ENCODE measurements around the gene SRGAP2B. TPM values are rescaled to one million over a fixed set of nuclear protein-coding genes. Genes with fewer than 3 reads are reported as not detected.
"Not testable (repeated sequence)": the region's sequence is repeated elsewhere in the genome, so short reads cannot be mapped to it uniquely, and the experiment has no call there.

The SRGAP2B gene
- total RNA-seq = 10 to 100 TPM in 2 of 3 donors, 1 to 10 TPM in 1; 10.0 to 11.0 (median 10.8) TPM

DNA sequence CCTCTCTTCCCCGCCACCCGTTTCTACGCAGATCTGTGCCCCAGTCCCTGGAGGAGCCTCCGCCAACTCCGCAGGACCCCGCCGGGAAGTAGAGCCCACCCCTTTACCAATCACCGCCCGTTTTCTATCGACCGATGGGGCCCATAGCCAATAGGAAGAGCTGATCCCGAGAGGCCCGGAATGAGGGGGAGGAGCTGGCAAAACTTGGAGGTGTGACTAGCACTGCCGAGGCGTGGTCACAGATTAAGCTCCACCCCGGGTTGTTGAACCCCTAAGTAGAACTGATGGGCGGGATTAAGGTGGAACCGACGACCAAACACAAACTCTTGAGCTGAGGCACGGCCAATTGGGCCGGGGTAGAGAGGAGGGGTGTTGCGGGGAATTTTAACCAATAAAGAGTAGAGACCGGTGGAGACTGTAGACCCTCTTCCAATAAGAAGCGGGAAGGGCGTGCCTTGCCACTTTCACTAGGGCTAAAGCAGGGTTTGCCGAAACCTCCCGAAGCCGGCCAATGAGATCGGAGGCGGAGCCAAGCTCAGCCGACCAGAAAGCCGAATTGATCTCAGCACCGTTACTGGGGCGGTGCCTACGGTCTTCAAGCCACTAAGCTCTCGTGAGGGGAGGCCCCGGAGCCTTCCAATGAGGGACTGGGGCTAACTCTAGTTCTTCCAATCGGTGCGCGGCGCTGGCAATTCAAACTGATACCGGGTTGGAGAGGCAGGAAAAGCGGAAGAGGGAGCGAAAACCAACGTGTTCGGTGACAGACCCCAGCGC, at the start of gene SRGAP2B, which contains the start of gene FAM72D:
SRGAP2B (minus strand) TSS at position 45 of the 774 bp plus-strand sequence. CDS start 2,427 bp downstream, outside the sequence.
FAM72D (plus strand) TSS at position 691 of the 774 bp plus-strand sequence. CDS start 874 bp downstream, outside the sequence.
- DNase-seq; H3K36me3 Mint-ChIP-seq (ENCODE audit: insufficient read depth); H3K4me1 Mint-ChIP-seq (ENCODE audit: low read depth); H3K27me3 Mint-ChIP-seq (ENCODE audit: low read depth); H3K9me3 Mint-ChIP-seq: not testable (repeated sequence)
- ATAC-seq = peak; percentile 84 to 86
- H3K4me3 Mint-ChIP-seq = peak within 1 kb of the TSS; percentile 88

DNA sequence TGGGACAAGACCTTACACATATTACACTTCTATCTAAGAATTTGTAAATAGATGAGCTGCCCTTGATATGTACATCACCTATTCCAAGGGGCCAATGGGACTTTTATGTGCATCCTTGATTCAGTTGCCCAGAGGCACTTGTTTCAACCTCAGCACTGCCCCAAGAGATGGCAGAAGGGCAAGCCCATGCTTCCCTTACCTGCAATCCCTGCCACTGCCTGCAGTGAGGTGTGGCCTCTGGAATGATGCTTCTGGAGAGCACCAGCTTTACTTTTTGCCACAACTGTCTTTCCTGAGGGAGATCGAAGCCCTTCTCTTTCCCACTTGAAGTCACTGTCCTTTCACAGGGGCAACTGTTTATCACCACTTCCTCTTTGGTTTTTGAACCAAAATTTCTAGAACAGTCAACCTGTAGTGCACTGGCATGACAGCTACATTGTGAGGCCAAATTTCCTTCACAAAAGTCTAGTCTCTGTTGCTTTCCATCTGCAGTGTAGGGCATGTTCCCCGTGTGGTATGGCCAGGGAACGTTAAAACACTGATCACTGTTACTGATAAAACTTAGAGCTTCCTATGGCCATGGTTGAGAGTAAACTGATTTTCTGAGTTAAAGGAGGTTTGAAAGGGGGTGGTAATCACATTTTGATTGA, 49.3 kb upstream of the SRGAP2B start:
- H3K36me3 Mint-ChIP-seq (ENCODE audit: insufficient read depth); H3K27me3 Mint-ChIP-seq (ENCODE audit: low read depth); ATAC-seq; H3K4me3 Mint-ChIP-seq; H3K9me3 Mint-ChIP-seq; H3K4me1 Mint-ChIP-seq (ENCODE audit: low read depth); DNase-seq: not testable (repeated sequence)

- H3K36me3 Mint-ChIP-seq (ENCODE audit: insufficient read depth); H3K4me1 Mint-ChIP-seq (ENCODE audit: low read depth); ATAC-seq; H3K4me3 Mint-ChIP-seq; H3K27me3 Mint-ChIP-seq (ENCODE audit: low read depth); DNase-seq; H3K9me3 Mint-ChIP-seq: not testable (repeated sequence)
These were observed 45.4 kb upstream of the SRGAP2B start for GRCh38 chr1:145140549-145140948.

GRCh38 chr1:145134476-145134875, 39.3 kb upstream of the SRGAP2B start:
- H3K36me3 Mint-ChIP-seq (ENCODE audit: insufficient read depth); H3K9me3 Mint-ChIP-seq; H3K27me3 Mint-ChIP-seq (ENCODE audit: low read depth); H3K4me3 Mint-ChIP-seq; ATAC-seq; H3K4me1 Mint-ChIP-seq (ENCODE audit: low read depth); DNase-seq: not testable (repeated sequence)

DNA sequence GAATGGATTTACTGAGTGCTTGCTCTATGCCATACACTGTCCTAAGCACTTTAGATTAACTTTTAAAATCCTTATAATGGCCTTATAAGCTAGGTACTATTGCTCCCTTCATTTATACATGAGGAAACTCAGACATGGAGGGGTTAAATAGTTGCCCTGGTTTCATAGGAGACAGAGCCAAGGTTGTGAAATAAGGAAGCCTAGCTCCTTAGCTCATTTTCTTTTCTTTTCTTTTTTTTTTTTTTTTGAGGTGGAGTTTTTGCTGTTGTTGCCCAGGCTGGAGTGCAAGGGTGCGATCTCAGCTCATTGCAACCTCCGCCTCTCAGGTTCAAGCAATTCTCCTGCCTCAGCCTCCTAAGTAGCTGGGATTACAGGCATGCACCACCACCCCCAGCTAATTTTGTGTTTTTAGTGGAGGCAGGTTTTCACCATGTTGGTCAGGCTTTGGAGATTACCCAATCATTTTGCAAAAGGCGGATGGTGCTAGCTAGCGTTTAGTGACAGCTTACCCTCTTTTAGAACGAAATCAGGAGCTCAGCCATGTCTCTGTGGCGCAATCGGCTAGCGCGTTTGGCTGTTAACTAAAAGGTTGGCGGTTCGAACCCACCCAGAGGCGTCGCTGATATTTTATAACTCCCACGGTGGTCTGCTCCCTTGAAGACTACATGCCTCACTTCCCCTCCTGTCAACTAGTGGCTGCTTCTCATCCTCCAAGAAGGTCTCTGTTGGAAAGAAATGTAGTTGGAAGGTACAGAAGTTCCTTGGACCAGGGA, 33.8 kb upstream of the SRGAP2B start:
- not testable (repeated sequence) for H3K36me3 Mint-ChIP-seq (ENCODE audit: insufficient read depth); ATAC-seq; H3K27me3 Mint-ChIP-seq (ENCODE audit: low read depth); DNase-seq; H3K9me3 Mint-ChIP-seq; H3K4me3 Mint-ChIP-seq; H3K4me1 Mint-ChIP-seq (ENCODE audit: low read depth)

DNA sequence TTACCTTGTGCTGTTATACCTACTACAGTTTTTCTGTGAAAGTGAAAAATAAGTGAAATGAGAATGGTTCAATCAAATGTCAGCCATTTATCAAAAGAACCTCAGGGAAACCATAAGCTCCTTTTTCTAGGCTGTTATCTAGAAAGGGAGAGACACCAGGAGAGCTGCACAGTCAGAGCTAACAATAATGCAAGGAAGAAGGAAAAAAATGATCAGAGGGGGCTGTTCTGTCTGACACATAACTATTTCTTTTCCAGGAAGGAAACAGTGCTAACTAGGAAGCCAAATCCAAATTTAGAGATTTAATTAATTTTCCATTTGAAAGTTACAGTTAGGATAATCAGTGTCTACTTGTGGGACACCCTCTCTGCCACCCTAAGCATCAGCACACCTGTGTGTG, 32.0 kb upstream of the SRGAP2B start:
- not testable (repeated sequence) for ATAC-seq; H3K36me3 Mint-ChIP-seq (ENCODE audit: insufficient read depth); H3K27me3 Mint-ChIP-seq (ENCODE audit: low read depth); H3K9me3 Mint-ChIP-seq; H3K4me1 Mint-ChIP-seq (ENCODE audit: low read depth); DNase-seq; H3K4me3 Mint-ChIP-seq

- H3K36me3 Mint-ChIP-seq (ENCODE audit: insufficient read depth); H3K27me3 Mint-ChIP-seq (ENCODE audit: low read depth); H3K9me3 Mint-ChIP-seq; H3K4me3 Mint-ChIP-seq; DNase-seq; ATAC-seq; H3K4me1 Mint-ChIP-seq (ENCODE audit: low read depth): not testable (repeated sequence)
These were observed 30.0 kb upstream of the SRGAP2B start for GRCh38 chr1:145125112-145125511.

GRCh38 chr1:145123992-145124641, 29.0 kb upstream of the SRGAP2B start:
- not testable (repeated sequence) for H3K4me3 Mint-ChIP-seq; ATAC-seq; H3K9me3 Mint-ChIP-seq; DNase-seq; H3K4me1 Mint-ChIP-seq (ENCODE audit: low read depth); H3K27me3 Mint-ChIP-seq (ENCODE audit: low read depth); H3K36me3 Mint-ChIP-seq (ENCODE audit: insufficient read depth)

DNA sequence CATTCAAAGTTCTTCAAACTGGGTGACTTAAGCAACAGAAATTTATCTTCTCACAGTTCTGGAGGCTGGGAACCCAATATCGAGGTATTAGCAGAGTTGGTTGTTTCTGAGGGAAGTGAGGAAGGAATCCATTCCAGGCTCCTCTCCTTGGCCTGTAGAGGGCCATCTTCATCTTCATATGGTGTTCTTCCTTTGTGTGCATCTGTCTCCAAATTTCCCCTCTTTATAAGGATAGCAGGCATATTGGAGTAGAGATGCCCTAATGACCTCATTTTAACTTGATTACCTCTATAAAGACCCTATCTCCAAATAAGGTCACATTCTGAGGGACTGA, 27.9 kb upstream of the SRGAP2B start:
- DNase-seq; ATAC-seq; H3K4me3 Mint-ChIP-seq; H3K27me3 Mint-ChIP-seq (ENCODE audit: low read depth); H3K9me3 Mint-ChIP-seq; H3K36me3 Mint-ChIP-seq (ENCODE audit: insufficient read depth); H3K4me1 Mint-ChIP-seq (ENCODE audit: low read depth): not testable (repeated sequence)

DNA sequence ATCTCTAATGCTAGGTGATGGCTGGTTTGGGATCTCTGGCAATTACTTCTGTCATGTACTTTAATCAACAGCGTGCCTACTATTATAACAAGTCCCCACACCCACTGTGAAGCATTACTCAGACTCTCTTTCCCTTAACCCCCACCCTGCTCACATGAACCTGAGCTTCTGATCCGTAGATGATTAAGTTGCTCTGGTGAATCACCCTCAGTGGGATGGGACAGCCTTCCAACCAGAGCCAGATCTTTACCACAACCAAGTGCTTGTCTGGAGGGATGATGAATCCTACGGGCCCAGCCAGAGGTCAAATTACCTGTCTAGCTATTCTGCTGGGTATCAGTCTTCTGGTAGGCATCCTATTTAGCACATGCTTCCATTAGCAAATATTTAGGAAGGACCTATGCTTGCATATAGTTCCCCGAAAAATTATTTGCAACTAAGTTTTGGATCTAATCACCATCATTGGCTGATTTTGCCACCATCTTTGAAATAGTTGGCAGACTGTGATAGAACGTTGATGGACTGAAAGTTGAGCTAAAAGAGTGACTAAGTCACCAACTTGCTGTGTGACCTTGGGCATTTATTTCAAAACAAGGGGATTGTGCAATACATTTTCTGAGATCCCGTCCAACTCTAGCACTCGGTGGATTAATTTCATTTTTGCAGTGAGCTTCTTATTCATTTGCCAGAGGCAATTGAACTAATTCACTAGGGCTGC, 27.4 kb upstream of the SRGAP2B start:
- H3K27me3 Mint-ChIP-seq (ENCODE audit: low read depth); H3K36me3 Mint-ChIP-seq (ENCODE audit: insufficient read depth); H3K4me3 Mint-ChIP-seq; H3K4me1 Mint-ChIP-seq (ENCODE audit: low read depth); DNase-seq; ATAC-seq; H3K9me3 Mint-ChIP-seq: not testable (repeated sequence)

DNA sequence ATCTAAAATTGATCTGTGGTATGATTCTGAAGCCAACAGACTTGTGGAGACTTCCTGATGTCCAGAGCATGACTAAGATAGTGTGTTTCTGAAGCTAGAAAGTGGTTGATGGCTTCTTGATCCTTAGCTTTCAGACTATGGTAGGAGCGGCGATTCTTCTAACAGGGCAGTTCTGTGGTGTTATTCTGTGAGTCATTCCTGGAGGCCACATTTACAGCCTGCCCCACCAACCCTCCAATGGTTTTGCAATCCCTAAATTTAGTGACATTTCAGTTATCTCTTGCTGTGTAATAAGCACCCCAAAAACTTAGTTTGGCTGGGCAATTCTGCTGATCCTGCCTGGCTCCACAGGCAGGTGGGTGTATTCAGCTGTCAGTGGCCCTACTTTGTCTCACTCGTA, 24.7 kb upstream of the SRGAP2B start:
- not testable (repeated sequence) for H3K9me3 Mint-ChIP-seq; H3K36me3 Mint-ChIP-seq (ENCODE audit: insufficient read depth); ATAC-seq; DNase-seq; H3K4me1 Mint-ChIP-seq (ENCODE audit: low read depth); H3K4me3 Mint-ChIP-seq; H3K27me3 Mint-ChIP-seq (ENCODE audit: low read depth)

- H3K27me3 Mint-ChIP-seq (ENCODE audit: low read depth); H3K36me3 Mint-ChIP-seq (ENCODE audit: insufficient read depth); H3K9me3 Mint-ChIP-seq; DNase-seq; H3K4me3 Mint-ChIP-seq; H3K4me1 Mint-ChIP-seq (ENCODE audit: low read depth): not testable (repeated sequence)
- ATAC-seq = peak in 1 of 2 donors; percentile 43
These were observed 20.7 kb upstream of the SRGAP2B start for GRCh38 chr1:145115587-145116493.

GRCh38 chr1:145114560-145115057, 19.5 kb upstream of the SRGAP2B start:
- DNase-seq; H3K27me3 Mint-ChIP-seq (ENCODE audit: low read depth); ATAC-seq; H3K9me3 Mint-ChIP-seq; H3K36me3 Mint-ChIP-seq (ENCODE audit: insufficient read depth); H3K4me3 Mint-ChIP-seq; H3K4me1 Mint-ChIP-seq (ENCODE audit: low read depth): not testable (repeated sequence)
